K562 (cell line): ENCODE data around the gene TRAPPC12.

Source experiments
- HDAC3 ChIP-seq: fragments of 450-650 bp; IDR thresholded peaks from 2 replicates; pipeline ENCODE4 v1.6.1; 2018; ENCODE audit warnings: borderline replicate concordance, mild to moderate bottlenecking, moderate library complexity; ENCODE audit not compliant: partially characterized antibody
- ZNF263 ChIP-seq: sonication (generic); formaldehyde crosslinking; IDR thresholded peaks from 2 replicates; pipeline ENCODE4 v1.8.0; 2022; ENCODE audit warnings: mild to moderate bottlenecking, missing genetic modification reagents, borderline replicate concordance
- ZNF655 ChIP-seq: fragments of 250-450 bp; sonication (Bioruptor Pico); IDR thresholded peaks from 2 replicates; pipeline ENCODE4 v1.5.0; 2021

- TF ChIP-seq ZNF655 (no peak), HDAC3 (no peak), ZNF263 (CRISPR knock-in tag) (no peak)
These were observed 50.7 kb downstream of the TRAPPC12 start for GRCh38 chr2:3430172-3430571.
